Endothelial cell of umbilical vein (primary cell): ENCODE measurements around the gene DXO. TPM values are rescaled to one million over a fixed set of nuclear protein-coding genes. Genes with fewer than 3 reads are reported as not detected.

ENCODE experiments used
- BruUV-seq: library from RNA; stranded (reverse); fragments of 400-500 nt; replicated peaks from 2 replicates; lab custom pipeline; 2021; lab: Mats Ljungman, UMichigan
- CTCF ChIA-PET: fragments of 300-600, 350-600 bp; sonication (Branson Sonifier 250); formaldehyde crosslinking; loops from one replicate; lab custom pipeline; 2021; ENCODE audit warnings: antibody characterized with exemption, inconsistent platforms; lab: Charles Lee
- POLR2A ChIA-PET: fragments of 300-600, 350-600 bp; sonication (Branson Sonifier 250); formaldehyde crosslinking; loops from one replicate; lab custom pipeline; 2021; ENCODE audit warnings: antibody characterized with exemption, inconsistent platforms; lab: Charles Lee
- DNase-seq: peaks from one replicate; pipeline ENCODE4 v3.0.0-alpha.2; 2011; ENCODE audit warnings: low read depth, low spot score
- FAIRE-seq: peaks from 2 replicates; lab custom pipeline; 2011; peaks lifted over from hg19 to GRCh38; lab: Jason Lieb, UNC
- H2AFZ ChIP-seq: 2 replicates; pipeline ENCODE4 v1.6.0; 2012; ENCODE audit warnings: low read depth, low read length, control low read depth, inconsistent platforms
- H3K27ac ChIP-seq: 2 replicates; pipeline ENCODE4 v1.5.1; 2011; ENCODE audit warnings: low read depth, mild to moderate bottlenecking, control low read depth, low read length, moderate library complexity; ENCODE audit not compliant: insufficient read depth
- H3K27me3 ChIP-seq, 2 experiments: 2 replicates each; pipeline versions ENCODE4 v1.6.0 to v1.6.1; 2011; ENCODE audit warnings: low read length in 2 of 2, mixed read lengths in 1 of 2; ENCODE audit not compliant: control insufficient read depth in 2 of 2, insufficient read depth in 2 of 2
- H3K36me3 ChIP-seq, 2 experiments: 2 replicates in 1 of 2; 3 replicates in 1 of 2; pipeline ENCODE4 v1.5.1; 2011; ENCODE audit warnings: low read length in 2 of 2, mild to moderate bottlenecking in 1 of 2, moderate library complexity in 1 of 2; ENCODE audit not compliant: control insufficient read depth in 2 of 2, insufficient read depth in 2 of 2; ENCODE audit errors: extremely low read depth in 1 of 2
- H3K4me1 ChIP-seq: 3 replicates; pipeline ENCODE4 v1.5.1; 2011; ENCODE audit warnings: mild to moderate bottlenecking, low read length; ENCODE audit not compliant: control insufficient read depth, insufficient read depth; ENCODE audit errors: extremely low read depth
- H3K4me2 ChIP-seq: 2 replicates; pipeline ENCODE4 v1.6.1; 2011; ENCODE audit warnings: low read length, control low read depth, mixed read lengths; ENCODE audit not compliant: insufficient read depth
- H3K4me3 ChIP-seq, 3 experiments: fragments of 200-600 bp in 1 of 3; sonication (generic), shearing (Covaris generic) in 1 of 3; replicated peaks in 1 of 3; 2 replicates each; pipeline ENCODE4 v1.5.1; 2011 to 2016; ENCODE audit warnings: control low read depth in 3 of 3, low read length in 3 of 3, mild to moderate bottlenecking in 2 of 3, inconsistent platforms in 1 of 3, low read depth in 1 of 3, moderate library complexity in 1 of 3; ENCODE audit not compliant: insufficient read depth in 1 of 3
- H3K79me2 ChIP-seq: 2 replicates; pipeline ENCODE4 v1.6.0; 2012; ENCODE audit warnings: low read length, inconsistent platforms; ENCODE audit not compliant: control insufficient read depth, insufficient read depth
- H3K9ac ChIP-seq: replicated peaks from 2 replicates; pipeline ENCODE3; 2011; ENCODE audit warnings: low read length, control low read depth; ENCODE audit not compliant: insufficient read depth; ENCODE audit errors: extremely low read depth
- H3K9me1 ChIP-seq: replicated peaks from 3 replicates; pipeline ENCODE4 v1.6.0; 2011; ENCODE audit warnings: mild to moderate bottlenecking, low read length; ENCODE audit not compliant: control insufficient read depth, insufficient read depth; ENCODE audit errors: extremely low read depth
- H3K9me3 ChIP-seq: replicated peaks from 2 replicates; pipeline ENCODE4 v1.5.1; 2012; ENCODE audit warnings: low read length, inconsistent platforms; ENCODE audit not compliant: control insufficient read depth, insufficient read depth
- H4K20me1 ChIP-seq: replicated peaks from 2 replicates; pipeline ENCODE3; 2011; ENCODE audit warnings: mild to moderate bottlenecking, low read length; ENCODE audit not compliant: control insufficient read depth, insufficient read depth; ENCODE audit errors: extremely low read depth
- CTCF ChIP-seq, 2 donors: IDR thresholded peaks; 1 replicate in 1 of 2; 2 replicates in 1 of 2; pipeline ENCODE4 v1.5.1; 2011; ENCODE audit warnings: low read length in 2 of 2, mild to moderate bottlenecking in 2 of 2, moderate library complexity in 2 of 2, control low read depth in 1 of 2, inconsistent platforms in 1 of 2, low read depth in 1 of 2; ENCODE audit not compliant: insufficient read depth in 1 of 2; ENCODE audit errors: extremely low read depth in 1 of 2
- EZH2 ChIP-seq: IDR thresholded peaks from 2 replicates; pipeline ENCODE4 v1.6.1; 2012; ENCODE audit warnings: borderline replicate concordance, low read depth, mild to moderate bottlenecking, moderate library complexity, low read length, inconsistent platforms; ENCODE audit not compliant: severe bottlenecking
- FOS ChIP-seq: IDR thresholded peaks from 2 replicates; pipeline ENCODE4 v1.6.1; 2011; ENCODE audit warnings: mild to moderate bottlenecking, low read length, moderate library complexity, borderline replicate concordance; ENCODE audit not compliant: insufficient read depth
- GATA2 ChIP-seq: IDR thresholded peaks from 2 replicates; pipeline ENCODE4 v1.7.0; 2011; ENCODE audit warnings: low read depth, mild to moderate bottlenecking, moderate library complexity, mixed read lengths, low read length; ENCODE audit not compliant: insufficient read length, insufficient read depth
- JUN ChIP-seq: IDR thresholded peaks from 2 replicates; pipeline ENCODE4 v1.6.1; 2011; ENCODE audit warnings: borderline replicate concordance, low read depth; ENCODE audit not compliant: insufficient read length, insufficient read depth
- MAX ChIP-seq: IDR thresholded peaks from 2 replicates; pipeline ENCODE4 v1.6.1; 2011; ENCODE audit not compliant: insufficient read depth, insufficient read length
- MYC ChIP-seq: IDR thresholded peaks from one replicate; pipeline ENCODE4 v1.6.1; 2011; ENCODE audit warnings: mild to moderate bottlenecking, low read depth, low read length
- POLR2A ChIP-seq: IDR thresholded peaks from 2 replicates; pipeline ENCODE4 v1.6.1; 2012; ENCODE audit warnings: low read depth, mild to moderate bottlenecking, control low read depth, low read length
- POLR2AphosphoS5 ChIP-seq: IDR thresholded peaks from 2 replicates; pipeline ENCODE4 v1.6.1; 2012; ENCODE audit warnings: low read depth, mild to moderate bottlenecking, control low read depth, low read length, moderate library complexity; ENCODE audit not compliant: insufficient read depth
- dilution Hi-C: fragments of 300-500 bp; cut with MboI; formaldehyde crosslinking; loops from one replicate; pipeline ENCODE4 v1.15.0; 2019; ENCODE audit warnings: low sequenced_read_pairs; ENCODE audit not compliant: extremely low pct_ligation_motif_present
- intact Hi-C: fragments of 100-400 bp; cut with micrococcal nuclease; formaldehyde crosslinking; loops from one replicate; pipeline ENCODE4 v1.10.0; 2022
- polyA plus RNA-seq, 4 experiments: library from polyadenylated mRNA; depleted of rRNA in 3 of 4; stranded (reverse) in 3 of 4; unstranded in 1 of 4; fragments of >200 nt; gene quantifications; 2 replicates each; pipeline versions ENCODE4 v1.2.1 to v1.2.3, GENCODE V29; 2011 to 2012; ENCODE audit warnings: missing spikeins in 1 of 4
- total RNA-seq: library from RNA; stranded (reverse); gene quantifications from 2 replicates; pipeline ENCODE4 v1.2.3, GENCODE V29; 2021

Gene DXO
- total and polyA plus RNA-seq, 2 donors (not counting 3 experiments of a cell fraction or from before 2014, with no cell fraction given): 20.7 to 34.9 TPM

- no peak for FAIRE-seq
- H3K79me2 ChIP-seq: no peaks in the 10 kb centered on the region
- TF ChIP-seq MYC (no peak), POLR2A (no peak), GATA2 (no peak), JUN (no peak), MAX (no peak), CTCF (IDR thresholded peaks at IDR 0.05; ENCODE audit: extremely low read depth in 1 of 2, insufficient read depth in 1 of 2, low read depth in 1 of 2, low read length in 2 of 2) (no peak), EZH2 (no peak), FOS (no peak), POLR2AphosphoS5 (no peak)
- dilution Hi-C loops: no loop called here
- DNase-seq: no peak
- peaks cover 3% of the 10 kb centered on the region for H3K4me1 ChIP-seq
- no peak overlapping the region for H3K4me3 ChIP-seq
- H2AFZ ChIP-seq: no peak overlapping the region
- H3K9me3 ChIP-seq: no peaks in the 10 kb centered on the region
- intact Hi-C loops: no loop called here
- peaks cover 0 to 2% of the 10 kb centered on the region in 2 experiments for H3K27me3 ChIP-seq
- H3K36me3 ChIP-seq: peaks cover 17 to 19% of the 10 kb centered on the region in 2 experiments
- H3K27ac ChIP-seq: no peak overlapping the region
- H3K4me2 ChIP-seq: no peak overlapping the region
- no peaks in the 10 kb centered on the region for H3K9me1 ChIP-seq
- CTCF ChIA-PET: no interaction called here
- POLR2A ChIA-PET: no interaction called here
- no peak overlapping the region for H3K9ac ChIP-seq
- no peaks in the 10 kb centered on the region for H4K20me1 ChIP-seq
- BruUV-seq: no TSS peak
Observed at GRCh38 chr6:31948753-31949413, 23.1 kb downstream of the DXO start.
